HG03025 (cell line): ENCODE measurements around the gene PNMA3.
"Not testable (repeated sequence)": the region's sequence is repeated elsewhere in the genome, so short reads cannot be mapped to it uniquely, and the experiment has no call there.

Source experiments
- ATAC-seq: cut with Tn5 transposase; IDR thresholded peaks from one replicate; pipeline ENCODE4 v1.9.1; 2021; ENCODE audit warnings: mild to moderate bottlenecking, moderate library complexity; ENCODE audit not compliant: unreplicated experiment, low FRiP score

The PNMA3 gene

DNA sequence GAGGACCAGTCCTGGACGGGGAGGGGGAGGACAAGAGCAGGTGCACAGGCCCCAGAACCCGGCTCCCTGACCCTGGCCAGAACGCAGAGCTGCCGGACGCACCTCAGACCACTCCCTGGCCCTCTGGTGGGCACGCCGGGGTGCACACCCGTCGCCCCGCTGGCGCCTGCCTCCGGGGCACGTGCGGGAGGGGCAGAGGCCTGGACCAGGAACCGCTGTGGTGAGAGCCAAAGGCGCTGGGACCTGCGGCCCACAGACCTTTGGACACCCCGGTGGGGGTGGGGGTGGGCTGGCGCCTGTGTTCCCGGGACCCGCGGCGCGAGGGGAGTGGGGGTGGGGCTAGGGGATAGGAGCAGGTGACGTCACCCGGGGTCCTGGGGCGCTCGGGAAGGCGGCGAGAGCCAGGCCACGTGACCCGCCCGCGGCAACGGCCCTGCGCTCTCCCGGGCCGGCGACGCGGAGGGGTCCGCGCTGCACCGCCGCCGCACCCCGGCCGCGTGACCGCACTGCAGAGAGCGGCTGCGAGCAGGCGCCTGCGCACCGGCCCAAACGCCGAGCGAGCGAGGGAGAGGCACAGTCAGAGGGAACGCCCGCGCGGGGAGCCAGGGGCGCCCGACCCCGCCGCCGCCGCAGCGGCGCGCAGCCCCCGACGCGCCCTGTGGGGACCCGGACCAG, 15.8 kb downstream of the PNMA3 start, which contains the start of gene PNMA6A:
TSS of gene PNMA6A (plus strand) at position 546 of the 675 bp plus-strand sequence. CDS start 609 bp downstream, outside the sequence.
- ATAC-seq: not testable (repeated sequence)

DNA sequence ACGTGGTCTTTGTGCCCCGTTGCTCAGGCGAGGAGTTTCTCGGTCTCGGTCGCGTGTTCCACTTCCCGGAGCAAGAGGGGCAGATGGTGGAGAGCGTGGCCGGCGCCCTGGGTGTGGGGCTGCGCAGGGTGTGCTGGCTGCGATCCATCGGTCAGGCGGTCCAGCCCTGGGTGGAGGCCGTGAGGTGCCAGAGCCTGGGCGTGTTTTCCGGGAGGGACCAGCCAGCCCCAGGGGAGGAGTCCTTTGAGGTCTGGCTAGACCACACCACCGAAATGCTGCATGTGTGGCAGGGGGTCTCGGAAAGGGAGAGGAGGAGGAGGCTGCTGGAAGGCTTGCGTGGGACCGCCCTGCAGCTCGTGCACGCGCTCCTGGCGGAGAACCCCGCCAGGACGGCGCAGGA, 17.1 kb downstream of the PNMA3 start:
- ATAC-seq: not testable (repeated sequence)

DNA sequence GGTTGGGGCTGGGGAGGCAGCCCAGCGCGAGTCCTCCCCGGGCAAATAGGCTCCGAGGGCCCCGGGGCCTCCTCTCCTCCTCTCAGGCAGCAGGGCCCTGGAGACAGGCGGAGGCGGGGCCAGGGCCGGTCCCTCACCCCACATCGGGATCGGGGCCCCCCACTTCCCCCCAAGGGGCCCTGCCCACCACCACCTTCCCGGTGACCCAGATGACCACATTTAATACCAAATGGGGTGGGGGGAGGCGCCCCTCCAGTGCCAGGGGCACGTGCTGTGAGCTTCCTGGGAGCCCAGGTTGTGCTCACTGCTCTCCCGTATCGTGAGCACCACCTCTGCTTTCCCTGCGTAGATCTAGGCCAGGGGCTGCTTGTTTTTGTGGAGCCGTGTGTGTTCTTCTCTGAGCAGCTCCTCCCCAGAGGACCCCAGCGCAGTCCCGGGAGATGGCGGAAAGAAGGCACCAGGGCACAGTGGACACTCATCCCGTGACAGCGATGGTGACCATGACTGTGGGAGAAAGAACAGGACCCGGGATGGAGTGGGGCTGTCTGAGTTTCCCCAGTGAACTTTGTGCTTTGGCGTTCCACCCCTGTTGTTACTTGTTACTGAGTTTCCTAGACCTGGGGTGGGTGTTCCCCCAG, 18.1 kb downstream of the PNMA3 start:
- ATAC-seq: no peak

DNA sequence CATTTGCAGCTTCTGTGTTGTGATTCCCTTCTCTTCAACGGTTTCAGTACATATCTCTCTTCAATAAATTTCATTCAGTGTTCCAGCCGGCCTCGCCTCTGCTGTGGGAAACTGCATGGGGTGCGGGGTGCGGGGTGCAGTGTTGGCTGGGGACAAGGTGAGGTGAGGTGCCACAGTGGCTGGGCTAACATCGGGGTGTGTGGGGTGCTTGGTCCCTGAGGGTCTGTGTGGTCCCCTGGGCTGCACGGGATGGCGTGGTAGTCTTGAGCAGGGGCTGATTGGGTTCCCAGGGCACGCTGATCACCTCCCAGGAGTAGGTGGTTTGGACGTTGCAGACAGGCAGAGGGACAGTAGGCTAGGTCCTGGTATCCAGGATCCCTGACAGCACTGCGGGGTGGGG, 18.7 kb downstream of the PNMA3 start:
- ATAC-seq: no peak

DNA sequence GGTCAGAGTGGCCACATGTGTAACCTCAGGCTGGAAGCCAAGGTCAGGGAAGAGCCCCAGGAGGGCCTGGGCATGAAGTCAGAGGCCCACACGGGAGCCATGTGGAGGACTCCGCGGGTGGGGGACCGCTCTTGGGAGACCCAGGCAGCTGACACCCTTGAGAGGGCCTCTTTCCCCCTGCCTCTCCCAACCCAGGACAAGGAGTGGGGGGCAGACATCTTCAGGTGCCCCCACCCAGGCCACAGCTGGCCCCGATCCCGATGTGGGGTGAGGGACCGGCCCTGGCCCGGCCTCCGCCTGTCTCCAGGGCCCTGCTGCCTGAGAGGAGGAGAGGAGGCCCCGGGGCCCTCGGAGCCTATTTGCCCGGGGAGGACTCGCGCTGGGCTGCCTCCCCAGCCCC, 19.1 kb downstream of the PNMA3 start:
- no peak for ATAC-seq

DNA sequence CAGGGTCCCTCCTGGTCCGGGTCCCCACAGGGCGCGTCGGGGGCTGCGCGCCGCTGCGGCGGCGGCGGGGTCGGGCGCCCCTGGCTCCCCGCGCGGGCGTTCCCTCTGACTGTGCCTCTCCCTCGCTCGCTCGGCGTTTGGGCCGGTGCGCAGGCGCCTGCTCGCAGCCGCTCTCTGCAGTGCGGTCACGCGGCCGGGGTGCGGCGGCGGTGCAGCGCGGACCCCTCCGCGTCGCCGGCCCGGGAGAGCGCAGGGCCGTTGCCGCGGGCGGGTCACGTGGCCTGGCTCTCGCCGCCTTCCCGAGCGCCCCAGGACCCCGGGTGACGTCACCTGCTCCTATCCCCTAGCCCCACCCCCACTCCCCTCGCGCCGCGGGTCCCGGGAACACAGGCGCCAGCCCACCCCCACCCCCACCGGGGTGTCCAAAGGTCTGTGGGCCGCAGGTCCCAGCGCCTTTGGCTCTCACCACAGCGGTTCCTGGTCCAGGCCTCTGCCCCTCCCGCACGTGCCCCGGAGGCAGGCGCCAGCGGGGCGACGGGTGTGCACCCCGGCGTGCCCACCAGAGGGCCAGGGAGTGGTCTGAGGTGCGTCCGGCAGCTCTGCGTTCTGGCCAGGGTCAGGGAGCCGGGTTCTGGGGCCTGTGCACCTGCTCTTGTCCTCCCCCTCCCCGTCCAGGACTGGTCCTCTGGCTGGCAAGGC, 21.3 kb downstream of the PNMA3 start:
- ATAC-seq: not testable (repeated sequence)

DNA sequence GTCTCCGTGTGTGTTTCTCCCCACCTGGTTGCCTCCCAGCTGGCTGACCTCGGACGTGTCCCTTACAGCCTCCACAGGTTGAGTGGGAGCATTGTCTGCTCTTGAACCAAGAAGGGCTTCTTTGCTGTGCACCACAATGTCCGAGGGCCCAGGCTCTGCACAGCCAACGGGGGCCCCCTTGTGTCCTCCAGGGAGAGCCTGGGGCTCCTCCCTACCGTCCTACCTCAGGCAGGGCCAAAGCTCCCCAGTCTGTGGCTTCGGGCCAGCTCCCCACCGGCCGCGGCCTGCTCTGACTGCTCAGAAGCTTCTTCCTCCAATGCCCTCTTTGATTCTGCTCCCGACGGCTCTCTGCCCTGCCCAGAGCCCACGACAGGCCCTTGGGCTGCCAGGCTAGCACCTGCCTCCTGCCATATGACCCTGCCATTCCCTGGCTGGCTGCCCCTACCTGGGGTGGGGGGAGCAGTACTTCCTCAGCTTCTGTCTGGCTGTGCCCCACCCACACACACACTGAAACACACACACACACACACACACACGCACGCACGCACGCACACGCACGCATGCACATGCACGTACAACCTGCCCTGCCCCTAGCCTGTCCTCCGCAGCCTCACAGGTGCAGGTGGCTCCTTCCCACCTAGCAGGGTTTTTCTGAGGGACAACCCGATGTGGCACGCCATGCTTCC, 27.1 kb downstream of the PNMA3 start:
- ATAC-seq: not testable (repeated sequence)

DNA sequence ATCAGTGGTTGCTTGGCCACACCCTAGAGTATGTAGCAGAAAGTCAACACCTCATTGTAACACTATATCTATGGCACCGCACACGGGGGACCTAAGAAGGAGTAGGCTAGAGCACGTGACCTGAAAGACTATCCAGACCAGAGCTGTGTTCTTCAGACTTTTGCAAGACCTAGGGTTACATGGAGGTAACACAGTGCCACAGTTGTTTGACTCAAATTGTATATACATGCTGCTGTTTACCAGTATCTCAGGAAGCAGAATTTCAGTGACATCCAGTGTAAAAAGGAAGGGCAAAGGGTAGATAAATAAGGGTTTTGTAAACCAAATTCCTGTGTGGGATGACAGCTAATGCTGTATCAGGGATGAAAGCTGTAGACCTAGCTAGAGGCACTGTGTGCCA, 46.1 kb downstream of the PNMA3 start:
- ATAC-seq: no peak

DNA sequence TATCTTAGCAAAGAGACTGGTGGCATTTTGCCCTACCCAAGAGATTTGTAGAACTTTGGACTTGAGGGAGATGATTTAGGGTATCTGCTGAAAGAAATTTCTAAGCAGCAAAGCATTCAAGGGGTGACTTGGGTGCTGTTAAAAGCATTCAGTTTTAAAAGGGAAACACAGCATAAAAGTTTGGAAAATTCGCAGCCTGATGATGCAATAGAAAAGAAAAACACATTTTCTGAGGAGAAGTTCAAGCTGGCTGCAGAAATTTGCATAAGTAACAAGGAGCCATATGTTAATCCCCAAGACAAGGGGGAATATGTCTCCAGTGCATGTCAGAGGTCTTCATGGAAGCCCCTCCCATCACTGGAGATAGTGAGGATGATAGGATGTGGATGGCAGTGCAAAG, 48.7 kb downstream of the PNMA3 start:
- ATAC-seq: not testable (repeated sequence)

DNA sequence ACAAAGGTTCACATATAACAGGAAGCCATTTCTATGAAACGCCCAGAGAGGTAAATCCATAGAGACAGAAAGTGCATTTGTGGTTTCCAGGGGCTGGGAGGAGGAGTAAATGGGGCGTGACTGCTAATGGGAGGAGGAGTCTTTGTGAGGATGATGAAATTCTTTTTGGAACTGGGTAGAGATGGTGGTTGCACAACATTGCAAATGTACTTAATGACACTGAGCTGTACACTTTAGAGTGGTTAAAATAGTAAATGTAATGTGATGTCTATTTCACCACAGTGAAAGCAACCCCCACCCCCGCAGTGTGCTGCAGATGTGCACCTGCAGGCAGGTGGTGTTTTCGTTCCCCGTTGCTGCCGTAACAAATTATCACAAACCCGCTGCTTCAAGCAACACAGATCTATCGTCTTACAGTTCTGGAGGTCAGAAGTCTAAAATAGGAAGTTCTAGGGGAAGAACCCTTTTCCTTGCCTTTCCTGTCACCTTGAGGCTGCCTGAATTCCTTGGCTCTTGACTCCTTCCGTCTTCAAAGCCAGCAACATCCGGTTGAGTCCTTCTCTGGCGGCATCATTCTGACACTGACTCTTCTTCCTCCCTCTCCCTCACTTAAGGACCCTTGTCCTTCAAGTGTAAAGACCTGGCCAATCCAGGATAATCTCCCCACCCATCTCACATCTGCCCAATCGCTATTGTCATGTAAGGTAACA, 50.0 kb downstream of the PNMA3 start:
- ATAC-seq: not testable (repeated sequence)
